ENCODE measurements around the gene HYDIN. TPM values are rescaled to one million over a fixed set of nuclear protein-coding genes. Genes with fewer than 3 reads are reported as not detected.

HYDIN gene
- total and polyA plus RNA-seq, 2 experiments from 2014 or later = 3.1 to 7.7 TPM

DNA sequence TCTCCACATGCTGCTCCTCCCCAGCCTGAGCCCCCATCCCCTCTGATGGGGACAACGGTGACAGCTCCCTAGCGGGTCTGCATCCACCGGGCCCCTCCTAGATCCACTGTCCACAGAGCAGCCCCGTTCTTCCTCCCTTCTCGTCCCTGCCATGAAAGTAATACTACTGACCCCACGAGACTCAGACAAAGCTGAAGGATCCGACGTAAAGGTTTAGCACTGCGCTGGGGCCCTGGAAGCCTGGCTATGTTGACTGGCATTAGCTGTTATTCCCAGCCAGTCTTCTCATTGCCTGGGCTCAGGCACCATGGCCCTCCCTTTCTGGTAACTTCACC, 460.3 kb downstream of the HYDIN start:
- peaks cover 12% of the 10 kb centered on the region for H3K27me3 Mint-ChIP-seq (ENCODE audit: insufficient read depth, low read depth, poor library complexity)
- H3K27ac ChIP-seq (ENCODE audit: low read depth) = no peak overlapping the region
- H3K79me2 ChIP-seq (replicated peaks; ENCODE audit: insufficient read depth) = no peaks in the 10 kb centered on the region
- no peaks in the 10 kb centered on the region for H3K27me3 ChIP-seq (ENCODE audit: insufficient read depth)
- no peak for TF ChIP-seq POLR2AphosphoS5 (IDR thresholded peaks at IDR 0.05; ENCODE audit: low read depth)
- TF ChIP-seq, protein P1, sequence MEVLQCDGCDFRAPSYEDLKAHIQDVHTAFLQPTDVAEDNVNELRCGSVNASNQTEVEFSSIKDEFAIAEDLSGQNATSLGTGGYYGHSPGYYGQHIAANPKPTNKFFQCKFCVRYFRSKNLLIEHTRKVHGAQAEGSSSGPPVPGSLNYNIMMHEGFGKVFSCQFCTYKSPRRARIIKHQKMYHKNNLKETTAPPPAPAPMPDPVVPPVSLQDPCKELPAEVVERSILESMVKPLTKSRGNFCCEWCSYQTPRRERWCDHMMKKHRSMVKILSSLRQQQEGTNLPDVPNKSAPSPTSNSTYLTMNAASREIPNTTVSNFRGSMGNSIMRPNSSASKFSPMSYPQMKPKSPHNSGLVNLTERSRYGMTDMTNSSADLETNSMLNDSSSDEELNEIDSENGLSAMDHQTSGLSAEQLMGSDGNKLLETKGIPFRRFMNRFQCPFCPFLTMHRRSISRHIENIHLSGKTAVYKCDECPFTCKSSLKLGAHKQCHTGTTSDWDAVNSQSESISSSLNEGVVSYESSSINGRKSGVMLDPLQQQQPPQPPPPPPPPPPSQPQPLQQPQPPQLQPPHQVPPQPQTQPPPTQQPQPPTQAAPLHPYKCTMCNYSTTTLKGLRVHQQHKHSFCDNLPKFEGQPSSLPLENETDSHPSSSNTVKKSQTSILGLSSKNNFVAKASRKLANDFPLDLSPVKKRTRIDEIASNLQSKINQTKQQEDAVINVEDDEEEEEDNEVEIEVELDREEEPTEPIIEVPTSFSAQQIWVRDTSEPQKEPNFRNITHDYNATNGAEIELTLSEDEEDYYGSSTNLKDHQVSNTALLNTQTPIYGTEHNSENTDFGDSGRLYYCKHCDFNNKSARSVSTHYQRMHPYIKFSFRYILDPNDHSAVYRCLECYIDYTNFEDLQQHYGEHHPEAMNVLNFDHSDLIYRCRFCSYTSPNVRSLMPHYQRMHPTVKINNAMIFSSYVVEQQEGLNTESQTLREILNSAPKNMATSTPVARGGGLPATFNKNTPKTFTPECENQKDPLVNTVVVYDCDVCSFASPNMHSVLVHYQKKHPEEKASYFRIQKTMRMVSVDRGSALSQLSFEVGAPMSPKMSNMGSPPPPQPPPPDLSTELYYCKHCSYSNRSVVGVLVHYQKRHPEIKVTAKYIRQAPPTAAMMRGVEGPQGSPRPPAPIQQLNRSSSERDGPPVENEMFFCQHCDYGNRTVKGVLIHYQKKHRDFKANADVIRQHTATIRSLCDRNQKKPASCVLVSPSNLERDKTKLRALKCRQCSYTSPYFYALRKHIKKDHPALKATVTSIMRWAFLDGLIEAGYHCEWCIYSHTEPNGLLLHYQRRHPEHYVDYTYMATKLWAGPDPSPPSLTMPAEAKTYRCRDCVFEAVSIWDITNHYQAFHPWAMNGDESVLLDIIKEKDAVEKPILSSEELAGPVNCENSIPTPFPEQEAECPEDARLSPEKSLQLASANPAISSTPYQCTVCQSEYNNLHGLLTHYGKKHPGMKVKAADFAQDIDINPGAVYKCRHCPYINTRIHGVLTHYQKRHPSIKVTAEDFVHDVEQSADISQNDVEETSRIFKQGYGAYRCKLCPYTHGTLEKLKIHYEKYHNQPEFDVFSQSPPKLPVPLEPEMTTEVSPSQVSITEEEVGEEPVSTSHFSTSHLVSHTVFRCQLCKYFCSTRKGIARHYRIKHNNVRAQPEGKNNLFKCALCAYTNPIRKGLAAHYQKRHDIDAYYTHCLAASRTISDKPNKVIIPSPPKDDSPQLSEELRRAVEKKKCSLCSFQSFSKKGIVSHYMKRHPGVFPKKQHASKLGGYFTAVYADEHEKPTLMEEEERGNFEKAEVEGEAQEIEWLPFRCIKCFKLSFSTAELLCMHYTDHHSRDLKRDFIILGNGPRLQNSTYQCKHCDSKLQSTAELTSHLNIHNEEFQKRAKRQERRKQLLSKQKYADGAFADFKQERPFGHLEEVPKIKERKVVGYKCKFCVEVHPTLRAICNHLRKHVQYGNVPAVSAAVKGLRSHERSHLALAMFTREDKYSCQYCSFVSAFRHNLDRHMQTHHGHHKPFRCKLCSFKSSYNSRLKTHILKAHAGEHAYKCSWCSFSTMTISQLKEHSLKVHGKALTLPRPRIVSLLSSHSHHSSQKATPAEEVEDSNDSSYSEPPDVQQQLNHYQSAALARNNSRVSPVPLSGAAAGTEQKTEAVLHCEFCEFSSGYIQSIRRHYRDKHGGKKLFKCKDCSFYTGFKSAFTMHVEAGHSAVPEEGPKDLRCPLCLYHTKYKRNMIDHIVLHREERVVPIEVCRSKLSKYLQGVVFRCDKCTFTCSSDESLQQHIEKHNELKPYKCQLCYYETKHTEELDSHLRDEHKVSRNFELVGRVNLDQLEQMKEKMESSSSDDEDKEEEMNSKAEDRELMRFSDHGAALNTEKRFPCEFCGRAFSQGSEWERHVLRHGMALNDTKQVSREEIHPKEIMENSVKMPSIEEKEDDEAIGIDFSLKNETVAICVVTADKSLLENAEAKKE (CRISPR knock-in tag; IDR thresholded peaks at IDR 0.05) = no peak
- no peak for TF ChIP-seq STAT1 (IDR thresholded peaks at IDR 0.05; ENCODE audit: unreplicated experiment)
- no peak for TF ChIP-seq ZNF114 (CRISPR knock-in tag; IDR thresholded peaks at IDR 0.05)
- no peak for TF ChIP-seq CREB1 (CRISPR knock-in tag; IDR thresholded peaks at IDR 0.05; ENCODE audit: low read depth)
- TF ChIP-seq JUNB (IDR thresholded peaks at IDR 0.05; ENCODE audit: unreplicated experiment) = no peak
- H3K27ac Mint-ChIP-seq = no peak overlapping the region
- H3K36me3 Mint-ChIP-seq (ENCODE audit: low read depth) = peaks cover 21% of the 10 kb centered on the region
- H3K9me3 Mint-ChIP-seq = no peaks in the 10 kb centered on the region
- no peak for ATAC-seq
- H3K4me2 ChIP-seq = no peak overlapping the region
- H4K20me1 ChIP-seq (replicated peaks; ENCODE audit: insufficient read depth) = peaks cover 5% of the 10 kb centered on the region; the same call in 1 of the 2 replicates
- no peak overlapping the region for H3K4me3 Mint-ChIP-seq
- H3K36me3 ChIP-seq (ENCODE audit: insufficient read depth) = no peaks in the 10 kb centered on the region
- H3K9me2 ChIP-seq (ENCODE audit: insufficient read depth) = no peaks in the 10 kb centered on the region
- no peak for DNase-seq (ENCODE audit: low spot score)
- H3K4me3 ChIP-seq = no peak overlapping the region
- peaks cover 4% of the 10 kb centered on the region; the same call in 1 of the 2 replicates for H3F3A ChIP-seq (replicated peaks; ENCODE audit: low read depth)
- no peaks in the 10 kb centered on the region for H3K4me1 Mint-ChIP-seq
- no peak overlapping the region for H2AFZ ChIP-seq
- H3K4me1 ChIP-seq (ENCODE audit: insufficient read depth) = no peaks in the 10 kb centered on the region; the same call in 1 of the 2 replicates

DNA sequence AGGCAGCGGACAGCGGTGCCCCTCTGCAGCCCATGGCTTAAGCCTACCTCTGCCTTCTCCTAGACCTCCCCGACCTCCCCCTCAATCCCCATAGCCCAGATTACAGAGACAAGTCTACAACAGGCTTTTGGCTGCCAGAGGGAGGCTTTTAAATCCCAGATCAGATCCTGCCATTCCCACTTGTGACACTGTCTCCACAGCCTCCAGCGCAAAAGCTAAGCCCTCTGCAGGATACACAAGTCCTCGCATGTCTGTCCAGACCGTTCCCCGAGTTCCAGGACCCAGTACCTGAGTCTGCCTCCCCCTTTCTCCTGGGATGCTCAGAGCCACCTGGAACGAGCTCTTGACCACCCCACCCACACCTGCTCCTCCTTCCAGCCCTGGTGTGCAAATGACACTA, 460.8 kb downstream of the HYDIN start:
- Mint-ChIP-seq H3K27me3 (ENCODE audit: insufficient read depth, low read depth, poor library complexity) (peaks cover 12% of the 10 kb centered on the region), H3K4me1 (no peaks in the 10 kb centered on the region), H3K9me3 (no peaks in the 10 kb centered on the region), H3K27ac (peak overlapping the region; percentile 40; the same call in 1 of the 2 replicates), H3K4me3 (no peak overlapping the region), H3K36me3 (ENCODE audit: low read depth) (peaks cover 21% of the 10 kb centered on the region)
- Histone ChIP-seq H3F3A (replicated peaks; ENCODE audit: low read depth) (peaks cover 4% of the 10 kb centered on the region; the same call in 1 of the 2 replicates), H3K9me2 (ENCODE audit: insufficient read depth) (no peaks in the 10 kb centered on the region), H4K20me1 (replicated peaks; ENCODE audit: insufficient read depth) (peaks cover 5% of the 10 kb centered on the region), H3K4me1 (ENCODE audit: insufficient read depth) (no peaks in the 10 kb centered on the region; the same call in 1 of the 2 replicates), H3K4me3 (no peak overlapping the region), H3K4me2 (no peak overlapping the region), H3K36me3 (ENCODE audit: insufficient read depth) (no peaks in the 10 kb centered on the region), H3K27ac (ENCODE audit: low read depth) (no peak overlapping the region), H3K27me3 (ENCODE audit: insufficient read depth) (no peaks in the 10 kb centered on the region), H3K79me2 (replicated peaks; ENCODE audit: insufficient read depth) (no peaks in the 10 kb centered on the region), H2AFZ (no peak overlapping the region)
- DNase-seq (ENCODE audit: low spot score) (no peak), ATAC-seq (no peak)
- TF ChIP-seq EZH2phosphoT487 (IDR thresholded peaks at IDR 0.05; ENCODE audit: unreplicated experiment) (no peak), POLR2AphosphoS5 (IDR thresholded peaks at IDR 0.05; ENCODE audit: low read depth) (no peak), NANOG (IDR thresholded peaks at IDR 0.05; ENCODE audit: borderline replicate concordance) (no peak), STAT1 (IDR thresholded peaks at IDR 0.05; ENCODE audit: unreplicated experiment) (no peak), CREB1 (CRISPR knock-in tag; IDR thresholded peaks at IDR 0.05; ENCODE audit: low read depth) (no peak), ZNF114 (CRISPR knock-in tag; IDR thresholded peaks at IDR 0.05) (no peak), EZH2 (IDR thresholded peaks at IDR 0.05; ENCODE audit: low read depth, unreplicated experiment) (no peak)
- TF ChIP-seq, protein P2, sequence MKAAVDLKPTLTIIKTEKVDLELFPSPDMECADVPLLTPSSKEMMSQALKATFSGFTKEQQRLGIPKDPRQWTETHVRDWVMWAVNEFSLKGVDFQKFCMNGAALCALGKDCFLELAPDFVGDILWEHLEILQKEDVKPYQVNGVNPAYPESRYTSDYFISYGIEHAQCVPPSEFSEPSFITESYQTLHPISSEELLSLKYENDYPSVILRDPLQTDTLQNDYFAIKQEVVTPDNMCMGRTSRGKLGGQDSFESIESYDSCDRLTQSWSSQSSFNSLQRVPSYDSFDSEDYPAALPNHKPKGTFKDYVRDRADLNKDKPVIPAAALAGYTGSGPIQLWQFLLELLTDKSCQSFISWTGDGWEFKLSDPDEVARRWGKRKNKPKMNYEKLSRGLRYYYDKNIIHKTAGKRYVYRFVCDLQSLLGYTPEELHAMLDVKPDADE (IDR thresholded peaks at IDR 0.05) = no peak
- TF ChIP-seq, protein P3, sequence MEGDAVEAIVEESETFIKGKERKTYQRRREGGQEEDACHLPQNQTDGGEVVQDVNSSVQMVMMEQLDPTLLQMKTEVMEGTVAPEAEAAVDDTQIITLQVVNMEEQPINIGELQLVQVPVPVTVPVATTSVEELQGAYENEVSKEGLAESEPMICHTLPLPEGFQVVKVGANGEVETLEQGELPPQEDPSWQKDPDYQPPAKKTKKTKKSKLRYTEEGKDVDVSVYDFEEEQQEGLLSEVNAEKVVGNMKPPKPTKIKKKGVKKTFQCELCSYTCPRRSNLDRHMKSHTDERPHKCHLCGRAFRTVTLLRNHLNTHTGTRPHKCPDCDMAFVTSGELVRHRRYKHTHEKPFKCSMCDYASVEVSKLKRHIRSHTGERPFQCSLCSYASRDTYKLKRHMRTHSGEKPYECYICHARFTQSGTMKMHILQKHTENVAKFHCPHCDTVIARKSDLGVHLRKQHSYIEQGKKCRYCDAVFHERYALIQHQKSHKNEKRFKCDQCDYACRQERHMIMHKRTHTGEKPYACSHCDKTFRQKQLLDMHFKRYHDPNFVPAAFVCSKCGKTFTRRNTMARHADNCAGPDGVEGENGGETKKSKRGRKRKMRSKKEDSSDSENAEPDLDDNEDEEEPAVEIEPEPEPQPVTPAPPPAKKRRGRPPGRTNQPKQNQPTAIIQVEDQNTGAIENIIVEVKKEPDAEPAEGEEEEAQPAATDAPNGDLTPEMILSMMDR (conservative IDR thresholded peaks at IDR 0.05; ENCODE audit: low read depth in 2 of 2) = no peak

Measured in GM23338 (cell line).